ENCODE measurements around the gene XCL1. TPM values are rescaled to one million over a fixed set of nuclear protein-coding genes. Genes with fewer than 3 reads are reported as not detected.

XCL1 gene
- polyA plus RNA-seq, 2 donors, result 0.20 to 0.27 TPM

DNA sequence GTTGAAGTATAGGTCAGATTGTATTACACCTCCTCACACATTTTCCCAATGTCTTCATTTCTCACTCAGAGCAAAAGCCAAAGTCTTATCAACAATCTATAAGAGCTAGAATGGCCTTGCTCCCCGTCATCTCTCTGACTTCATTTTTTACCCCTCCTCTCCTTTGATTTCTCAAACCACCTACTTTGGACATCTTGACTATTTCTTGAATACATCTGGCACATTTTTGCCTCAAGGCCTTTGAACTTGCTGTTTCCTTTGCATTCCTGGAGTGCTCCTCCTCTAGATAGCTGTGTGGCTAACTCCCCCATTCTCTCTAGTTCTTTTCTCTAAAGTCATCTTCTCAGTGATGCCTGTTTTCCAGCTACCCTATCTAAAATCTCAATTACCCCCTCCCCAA, 25.4 kb upstream of the XCL1 start:
- no peaks in the 10 kb centered on the region for H3K9me3 ChIP-seq (ENCODE audit: control insufficient read depth in 2 of 2, insufficient read depth in 1 of 2, low read depth in 1 of 2, low read length in 1 of 2)
- no peak overlapping the region for H3K4me3 ChIP-seq (ENCODE audit: low read depth in 1 of 2, low read length in 2 of 2)
- no peaks in the 10 kb centered on the region for H3K36me3 ChIP-seq (ENCODE audit: control insufficient read depth in 2 of 2, insufficient read depth in 2 of 2, low read length in 1 of 2)
- H3K4me1 ChIP-seq (ENCODE audit: control insufficient read depth in 2 of 2, insufficient read depth in 2 of 2, low read length in 1 of 2), result no peaks in the 10 kb centered on the region
- H3K27ac ChIP-seq (ENCODE audit: low read depth in 2 of 2, low read length in 1 of 2), result no peak overlapping the region
- WGBS, 2 donors, result 39 to 62% methylated on average over 1 of the region's 1 CpG
- H3K27me3 ChIP-seq (ENCODE audit: control insufficient read depth in 1 of 2, insufficient read depth in 2 of 2, low read length in 2 of 2), result no peaks in the 10 kb centered on the region

DNA sequence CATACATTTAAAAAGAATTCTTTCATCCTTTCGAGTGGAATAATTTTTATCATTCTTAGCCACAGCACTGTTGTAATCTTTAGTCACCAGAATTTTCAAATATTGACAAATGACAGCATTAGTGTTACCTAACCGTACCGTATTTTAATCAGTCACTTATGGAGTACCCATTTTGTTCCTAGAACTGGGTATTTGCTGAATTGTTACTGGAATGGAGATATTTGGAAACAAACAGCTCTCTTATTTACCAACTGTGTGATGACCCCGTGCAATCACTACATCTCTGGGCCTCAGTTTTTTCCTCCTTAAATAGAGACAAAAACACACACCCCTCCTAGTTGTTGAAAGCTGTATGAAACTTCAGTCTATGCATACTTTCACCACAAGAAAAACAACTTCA, 24.7 kb upstream of the XCL1 start:
- Histone ChIP-seq H3K4me1 (ENCODE audit: control insufficient read depth in 2 of 2, insufficient read depth in 2 of 2, low read length in 1 of 2) (no peaks in the 10 kb centered on the region), H3K27ac (ENCODE audit: low read depth in 2 of 2, low read length in 1 of 2) (no peak overlapping the region), H3K9me3 (ENCODE audit: control insufficient read depth in 2 of 2, insufficient read depth in 1 of 2, low read depth in 1 of 2, low read length in 1 of 2) (no peaks in the 10 kb centered on the region), H3K36me3 (ENCODE audit: control insufficient read depth in 2 of 2, insufficient read depth in 2 of 2, low read length in 1 of 2) (no peaks in the 10 kb centered on the region), H3K4me3 (ENCODE audit: low read depth in 1 of 2, low read length in 2 of 2) (no peak overlapping the region), H3K27me3 (ENCODE audit: control insufficient read depth in 1 of 2, insufficient read depth in 2 of 2, low read length in 2 of 2) (no peaks in the 10 kb centered on the region)
- WGBS, 2 donors, result 58 to 65% methylated on average over 4 of the region's 4 CpGs

DNA sequence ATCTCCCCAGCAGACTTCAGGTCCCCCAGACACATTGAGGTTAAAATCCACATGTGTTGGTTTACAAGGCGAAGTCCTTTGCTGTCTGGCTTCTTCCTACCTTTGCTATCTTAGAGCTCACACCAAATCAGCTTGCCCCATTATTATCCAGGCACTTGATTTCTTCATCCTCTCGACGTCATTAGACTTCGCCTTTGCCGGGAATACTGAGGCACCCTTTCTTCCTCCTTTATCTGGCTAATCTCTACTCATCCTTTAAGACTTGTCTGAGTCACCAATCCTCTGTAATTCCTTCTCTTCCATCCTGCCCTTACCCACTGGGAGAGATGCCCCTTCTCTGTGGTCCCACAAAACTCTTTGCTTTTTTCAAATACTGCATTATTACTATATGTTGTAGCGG, 23.4 kb upstream of the XCL1 start:
- 91 to 94% methylated on average over 6 of the region's 6 CpGs for WGBS, 2 donors
- no peaks in the 10 kb centered on the region for H3K27me3 ChIP-seq (ENCODE audit: control insufficient read depth in 1 of 2, insufficient read depth in 2 of 2, low read length in 2 of 2)
- H3K27ac ChIP-seq (ENCODE audit: low read depth in 2 of 2, low read length in 1 of 2), result no peak overlapping the region
- no peak overlapping the region for H3K4me3 ChIP-seq (ENCODE audit: low read depth in 1 of 2, low read length in 2 of 2)
- no peaks in the 10 kb centered on the region for H3K4me1 ChIP-seq (ENCODE audit: control insufficient read depth in 2 of 2, insufficient read depth in 2 of 2, low read length in 1 of 2)
- no peaks in the 10 kb centered on the region for H3K36me3 ChIP-seq (ENCODE audit: control insufficient read depth in 2 of 2, insufficient read depth in 2 of 2, low read length in 1 of 2)
- H3K9me3 ChIP-seq (ENCODE audit: control insufficient read depth in 2 of 2, insufficient read depth in 1 of 2, low read depth in 1 of 2, low read length in 1 of 2), result no peaks in the 10 kb centered on the region

DNA sequence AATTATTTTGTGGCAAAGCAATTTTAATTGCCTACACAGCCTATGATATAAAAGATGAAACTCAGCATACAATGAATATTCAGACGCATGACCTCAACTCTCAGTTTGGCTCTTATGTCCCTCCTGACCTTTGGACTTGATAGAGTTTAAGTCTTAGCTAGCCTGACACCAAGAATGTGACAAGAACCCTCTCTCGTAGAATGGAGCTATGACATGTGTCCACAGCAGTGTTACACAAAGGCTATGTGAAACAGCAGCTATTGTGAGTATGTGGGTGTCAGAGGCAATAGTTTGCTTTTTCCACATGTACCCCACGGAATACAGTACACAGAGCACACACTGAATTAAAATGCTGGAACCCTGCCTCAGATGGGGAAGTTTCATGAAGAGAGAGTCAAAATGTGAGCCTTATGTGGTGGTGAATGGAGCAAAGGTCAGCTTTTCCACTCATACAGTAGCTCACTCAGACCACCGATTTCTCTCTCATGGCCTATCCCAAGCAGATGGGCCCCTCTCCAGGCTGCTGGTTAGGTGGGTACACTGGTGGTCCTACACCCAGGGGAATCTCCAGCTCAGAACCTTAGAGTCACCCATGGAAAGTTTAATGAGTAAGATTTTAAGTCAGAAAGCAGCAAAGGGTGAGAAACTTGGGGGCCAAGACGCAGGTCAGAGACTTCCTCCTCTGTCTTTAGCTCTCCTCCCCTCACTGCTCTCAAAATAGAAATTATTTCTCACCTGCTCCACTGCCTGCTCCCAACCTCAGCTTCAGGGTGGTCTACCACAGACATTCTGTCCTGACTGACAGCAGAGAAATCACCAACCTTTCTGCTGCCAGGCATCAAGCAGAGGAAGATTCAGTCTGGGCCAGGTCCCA, 22.5 kb upstream of the XCL1 start:
- Histone ChIP-seq H3K27ac (ENCODE audit: low read depth in 2 of 2, low read length in 1 of 2) (no peak overlapping the region), H3K27me3 (ENCODE audit: control insufficient read depth in 1 of 2, insufficient read depth in 2 of 2, low read length in 2 of 2) (no peaks in the 10 kb centered on the region)

DNA sequence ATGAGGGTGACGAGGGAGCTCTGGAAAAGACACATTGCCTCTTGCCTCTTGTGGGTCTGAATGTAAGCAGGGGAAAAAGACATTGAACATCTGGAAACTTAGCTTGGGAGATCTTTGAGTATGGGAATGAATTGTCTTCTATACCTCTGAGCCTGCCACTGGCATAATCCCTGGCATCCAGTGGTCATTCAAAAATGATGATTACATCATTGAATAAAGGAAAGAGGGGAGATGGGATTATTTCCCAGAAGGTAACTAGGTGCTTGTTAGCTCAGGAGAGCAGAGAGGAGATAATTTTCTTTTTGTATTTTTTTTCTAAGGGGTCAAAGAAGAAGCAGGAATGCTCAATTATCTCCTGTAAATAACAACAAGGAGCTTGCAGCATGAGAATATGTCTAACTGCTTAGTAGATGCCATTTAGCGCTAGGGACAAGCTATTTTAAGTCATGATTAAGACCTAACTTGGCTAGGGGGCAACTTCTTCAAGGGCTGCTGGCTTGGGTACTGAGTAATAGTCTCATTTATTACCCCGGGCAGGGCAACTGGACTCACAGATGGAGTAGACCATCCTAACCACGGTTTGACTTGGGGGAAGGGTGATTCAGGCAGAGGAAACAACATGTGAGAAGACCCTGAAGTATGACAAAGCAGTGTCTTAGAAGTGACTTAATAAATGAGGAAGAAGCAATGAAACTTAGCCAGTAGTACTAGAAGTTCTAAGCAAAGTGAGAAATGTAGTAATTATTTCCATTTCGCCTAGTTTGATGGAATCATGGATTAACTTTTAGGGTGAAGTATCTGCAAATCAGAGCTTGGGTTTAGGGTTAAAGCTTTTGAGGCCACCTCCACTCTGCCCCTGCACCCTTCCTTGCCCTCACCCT, 21.6 kb upstream of the XCL1 start:
- Histone ChIP-seq H3K27ac (ENCODE audit: low read depth in 2 of 2, low read length in 1 of 2) (no peak overlapping the region), H3K36me3 (ENCODE audit: control insufficient read depth in 2 of 2, insufficient read depth in 2 of 2, low read length in 1 of 2) (no peaks in the 10 kb centered on the region), H3K9me3 (ENCODE audit: control insufficient read depth in 2 of 2, insufficient read depth in 1 of 2, low read depth in 1 of 2, low read length in 1 of 2) (no peaks in the 10 kb centered on the region), H3K27me3 (ENCODE audit: control insufficient read depth in 1 of 2, insufficient read depth in 2 of 2, low read length in 2 of 2) (no peaks in the 10 kb centered on the region), H3K4me1 (ENCODE audit: control insufficient read depth in 2 of 2, insufficient read depth in 2 of 2, low read length in 1 of 2) (no peaks in the 10 kb centered on the region), H3K4me3 (ENCODE audit: low read depth in 1 of 2, low read length in 2 of 2) (no peak overlapping the region)
- 84 to 85% methylated on average over 5 of the region's 5 CpGs for WGBS, 2 donors

More for the DNA sequence above, 22.5 kb upstream of the XCL1 start:
- Histone ChIP-seq H3K9me3 (ENCODE audit: control insufficient read depth in 2 of 2, insufficient read depth in 1 of 2, low read depth in 1 of 2, low read length in 1 of 2) (no peaks in the 10 kb centered on the region), H3K4me3 (ENCODE audit: low read depth in 1 of 2, low read length in 2 of 2) (no peak overlapping the region), H3K36me3 (ENCODE audit: control insufficient read depth in 2 of 2, insufficient read depth in 2 of 2, low read length in 1 of 2) (no peaks in the 10 kb centered on the region), H3K4me1 (ENCODE audit: control insufficient read depth in 2 of 2, insufficient read depth in 2 of 2, low read length in 1 of 2) (no peaks in the 10 kb centered on the region)
- WGBS, 2 donors, result 73 to 75% methylated on average over 5 of the region's 5 CpGs

DNA sequence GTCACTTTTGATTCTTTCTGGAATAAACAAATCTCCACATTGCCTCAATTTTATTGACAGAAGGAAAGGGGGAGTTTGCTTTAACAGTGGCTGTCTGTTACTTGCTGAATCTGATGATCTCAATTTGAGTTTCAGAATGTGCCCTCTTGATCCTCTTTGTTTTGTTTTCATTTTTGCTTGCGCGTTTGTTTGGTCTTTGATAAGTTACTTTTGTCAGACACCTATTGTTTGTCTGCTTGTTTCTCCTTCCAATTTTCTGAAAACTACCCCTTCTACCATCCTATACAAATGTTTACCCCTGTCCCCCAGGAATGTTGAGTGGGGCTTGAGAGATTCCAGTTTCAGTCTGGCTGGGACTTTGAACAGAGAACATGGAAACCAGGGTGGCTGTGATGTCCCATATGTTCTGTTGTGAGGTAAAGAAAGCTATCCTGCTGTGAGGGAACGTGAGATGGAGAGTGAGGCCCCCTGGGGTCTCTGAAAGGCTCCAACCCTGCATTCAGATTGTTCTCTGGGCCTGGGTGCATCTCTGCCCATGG, 20.8 kb upstream of the XCL1 start:
- no peak overlapping the region for H3K4me3 ChIP-seq (ENCODE audit: low read depth in 1 of 2, low read length in 2 of 2)
- H3K9me3 ChIP-seq (ENCODE audit: control insufficient read depth in 2 of 2, insufficient read depth in 1 of 2, low read depth in 1 of 2, low read length in 1 of 2), result no peaks in the 10 kb centered on the region
- WGBS, 2 donors, result 73 to 79% methylated on average over 3 of the region's 3 CpGs
- H3K36me3 ChIP-seq (ENCODE audit: control insufficient read depth in 2 of 2, insufficient read depth in 2 of 2, low read length in 1 of 2), result no peaks in the 10 kb centered on the region
- no peaks in the 10 kb centered on the region for H3K4me1 ChIP-seq (ENCODE audit: control insufficient read depth in 2 of 2, insufficient read depth in 2 of 2, low read length in 1 of 2)
- H3K27me3 ChIP-seq (ENCODE audit: control insufficient read depth in 1 of 2, insufficient read depth in 2 of 2, low read length in 2 of 2), result no peaks in the 10 kb centered on the region
- H3K27ac ChIP-seq (ENCODE audit: low read depth in 2 of 2, low read length in 1 of 2), result no peak overlapping the region

DNA sequence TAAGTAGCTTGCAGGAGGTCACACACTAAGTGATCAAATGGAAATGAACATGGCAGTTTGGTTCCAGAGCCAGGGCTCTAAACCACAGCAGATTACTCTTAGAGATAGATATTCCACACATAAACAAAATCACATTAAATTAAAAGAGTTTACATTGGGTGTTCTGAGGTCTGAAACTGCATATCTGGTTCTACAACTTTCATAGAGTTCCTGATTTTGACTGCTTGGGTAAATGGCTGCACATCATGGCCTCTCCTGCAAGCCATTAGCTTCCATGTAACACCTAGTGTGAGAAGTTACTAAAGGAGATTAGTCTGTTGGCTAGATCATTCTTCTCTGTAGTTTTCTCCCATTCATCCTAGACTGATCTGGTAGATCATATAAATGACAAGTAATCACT, 19.8 kb upstream of the XCL1 start:
- H3K9me3 ChIP-seq (ENCODE audit: control insufficient read depth in 2 of 2, insufficient read depth in 1 of 2, low read depth in 1 of 2, low read length in 1 of 2), result no peaks in the 10 kb centered on the region
- H3K36me3 ChIP-seq (ENCODE audit: control insufficient read depth in 2 of 2, insufficient read depth in 2 of 2, low read length in 1 of 2), result no peaks in the 10 kb centered on the region
- no peak overlapping the region for H3K27ac ChIP-seq (ENCODE audit: low read depth in 2 of 2, low read length in 1 of 2)
- H3K27me3 ChIP-seq (ENCODE audit: control insufficient read depth in 1 of 2, insufficient read depth in 2 of 2, low read length in 2 of 2), result no peaks in the 10 kb centered on the region
- no peaks in the 10 kb centered on the region for H3K4me1 ChIP-seq (ENCODE audit: control insufficient read depth in 2 of 2, insufficient read depth in 2 of 2, low read length in 1 of 2)
- H3K4me3 ChIP-seq (ENCODE audit: low read depth in 1 of 2, low read length in 2 of 2), result no peak overlapping the region

DNA sequence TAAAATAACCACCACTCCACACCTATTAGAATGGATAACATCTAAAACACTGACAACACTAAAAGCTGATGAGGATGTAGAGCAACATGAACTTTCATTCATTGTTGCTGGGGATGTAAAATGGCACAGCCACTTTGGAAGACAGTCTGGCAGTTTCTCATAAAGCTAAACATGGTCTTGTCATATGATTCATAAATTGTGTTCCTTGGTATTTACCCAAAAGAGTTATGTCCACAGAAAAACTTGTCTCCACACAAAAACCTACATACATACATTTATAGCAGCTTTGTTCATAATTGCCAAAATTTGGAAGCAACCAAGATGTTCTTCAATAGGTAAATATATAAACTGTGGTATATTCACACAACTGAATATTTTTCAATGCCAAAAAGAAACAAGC, 16.0 kb upstream of the XCL1 start:
- H3K4me3 ChIP-seq (ENCODE audit: low read depth in 1 of 2, low read length in 2 of 2), result no peak overlapping the region
- H3K27ac ChIP-seq (ENCODE audit: low read depth in 2 of 2, low read length in 1 of 2), result no peak overlapping the region
- H3K9me3 ChIP-seq (ENCODE audit: control insufficient read depth in 2 of 2, insufficient read depth in 1 of 2, low read depth in 1 of 2, low read length in 1 of 2), result no peaks in the 10 kb centered on the region
- no peaks in the 10 kb centered on the region for H3K27me3 ChIP-seq (ENCODE audit: control insufficient read depth in 1 of 2, insufficient read depth in 2 of 2, low read length in 2 of 2)
- H3K4me1 ChIP-seq (ENCODE audit: control insufficient read depth in 2 of 2, insufficient read depth in 2 of 2, low read length in 1 of 2), result no peaks in the 10 kb centered on the region
- H3K36me3 ChIP-seq (ENCODE audit: control insufficient read depth in 2 of 2, insufficient read depth in 2 of 2, low read length in 1 of 2), result no peaks in the 10 kb centered on the region

DNA sequence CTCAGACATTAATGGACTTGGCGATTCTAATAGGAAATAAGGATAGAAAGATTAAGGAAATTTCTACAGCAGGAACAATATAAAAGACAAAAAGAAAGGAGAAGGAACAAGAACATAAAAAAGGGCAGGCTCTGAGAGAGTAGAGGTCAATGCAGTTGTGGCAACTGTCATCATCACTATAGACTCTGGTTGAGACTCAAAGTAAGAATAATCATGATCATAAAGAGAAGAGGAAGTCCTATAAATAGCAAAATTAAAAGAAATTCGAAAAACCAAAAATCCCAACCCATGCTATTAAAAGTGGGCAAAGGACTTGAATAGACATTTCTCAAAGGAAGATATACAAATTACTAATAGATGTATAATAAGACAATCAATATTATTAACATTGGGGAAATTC, 14.4 kb upstream of the XCL1 start:
- no peaks in the 10 kb centered on the region for H3K4me1 ChIP-seq (ENCODE audit: control insufficient read depth in 2 of 2, insufficient read depth in 2 of 2, low read length in 1 of 2)
- 70 to 77% methylated on average over 2 of the region's 2 CpGs for WGBS, 2 donors
- H3K27ac ChIP-seq (ENCODE audit: low read depth in 2 of 2, low read length in 1 of 2), result no peak overlapping the region
- no peak overlapping the region for H3K4me3 ChIP-seq (ENCODE audit: low read depth in 1 of 2, low read length in 2 of 2)
- no peaks in the 10 kb centered on the region for H3K36me3 ChIP-seq (ENCODE audit: control insufficient read depth in 2 of 2, insufficient read depth in 2 of 2, low read length in 1 of 2)
- no peaks in the 10 kb centered on the region for H3K9me3 ChIP-seq (ENCODE audit: control insufficient read depth in 2 of 2, insufficient read depth in 1 of 2, low read depth in 1 of 2, low read length in 1 of 2)
- H3K27me3 ChIP-seq (ENCODE audit: control insufficient read depth in 1 of 2, insufficient read depth in 2 of 2, low read length in 2 of 2), result no peaks in the 10 kb centered on the region

Data from esophagus (tissue), 2 donors.